SU-DHL-6 (cell line): Measurements from ENCODE around the gene ARMH3.

ENCODE experiments used
- H2AFZ ChIP-seq: fragments of 200-600 bp; sonication (generic); 2 replicates; pipeline ENCODE4 v1.6.1; 2014; ENCODE audit warnings: low read depth, mild to moderate bottlenecking, moderate library complexity, mixed read lengths, antibody characterized with exemption, low read length; ENCODE audit not compliant: severe bottlenecking
- H3F3A ChIP-seq: fragments of 200-600 bp; shearing (Covaris generic); 2 replicates; pipeline ENCODE4 v1.6.0; 2016; ENCODE audit warnings: antibody characterized with exemption, mild to moderate bottlenecking; ENCODE audit not compliant: insufficient read depth
- H3K27ac ChIP-seq: fragments of 200-600 bp; sonication (generic); 2 replicates; pipeline ENCODE4 v1.5.1; 2016; ENCODE audit warnings: low read depth, mild to moderate bottlenecking, low read length, moderate library complexity, mixed read lengths
- H3K27me3 ChIP-seq: fragments of 200-600 bp; sonication (generic), shearing (Covaris generic); 2 replicates; pipeline ENCODE4 v1.6.0; 2014; ENCODE audit warnings: mild to moderate bottlenecking, low read length
- H3K36me3 ChIP-seq: fragments of 200-600 bp; sonication (generic); 2 replicates; pipeline ENCODE4 v1.6.1; 2014; ENCODE audit warnings: mild to moderate bottlenecking, low read length, mixed read lengths
- H3K4me2 ChIP-seq: fragments of 300-600, 200-600 bp; shearing (Covaris generic), sonication (generic); 2 replicates; pipeline ENCODE4 v1.6.0; 2014; ENCODE audit warnings: low read length, low read depth, mild to moderate bottlenecking; ENCODE audit not compliant: poor library complexity, severe bottlenecking
- H3K4me3 ChIP-seq: fragments of 200-600 bp; sonication (generic); 2 replicates; pipeline ENCODE4 v1.5.1; 2014; ENCODE audit warnings: antibody characterized with exemption, low read length, mild to moderate bottlenecking, mixed read lengths; ENCODE audit not compliant: insufficient read depth, poor library complexity, severe bottlenecking
- H3K79me2 ChIP-seq: fragments of 200-600 bp; sonication (generic); 2 replicates; pipeline ENCODE4 v1.6.1; 2014; ENCODE audit warnings: mild to moderate bottlenecking, low read length, moderate library complexity; ENCODE audit not compliant: insufficient read depth
- H3K9ac ChIP-seq: fragments of 200-600 bp; sonication (generic); 2 replicates; pipeline ENCODE4 v1.7.0; 2014; ENCODE audit warnings: mild to moderate bottlenecking, low read length
- H3K9me2 ChIP-seq: fragments of 200-600 bp; sonication (generic); replicated peaks from 2 replicates; pipeline ENCODE4 v1.6.1; 2014; ENCODE audit warnings: low read length; ENCODE audit not compliant: insufficient read depth
- H3K9me3 ChIP-seq: fragments of 200-600 bp; sonication (generic); 2 replicates; pipeline ENCODE4 v1.6.1; 2014; ENCODE audit warnings: low read length, mixed read lengths; ENCODE audit not compliant: insufficient read depth
- H4K20me1 ChIP-seq: fragments of 200-600 bp; sonication (generic); 2 replicates; pipeline ENCODE4 v1.6.1; 2014; ENCODE audit warnings: low read depth, mild to moderate bottlenecking, antibody characterized with exemption, low read length, moderate library complexity, mixed read lengths
- EZH2phosphoT487 ChIP-seq: fragments of 200-600 bp; sonication (generic), shearing (Covaris generic); conservative IDR thresholded peaks from 2 replicates; pipeline ENCODE4 v1.6.1; 2018; ENCODE audit warnings: mild to moderate bottlenecking, antibody characterized with exemption, low read length, moderate library complexity, mixed read lengths
- TF ChIP-seq, protein P1 (sequence below): fragments of 200-600 bp; sonication (generic); IDR thresholded peaks from one replicate; pipeline ENCODE4 v1.5.1; 2017; ENCODE audit warnings: antibody characterized with exemption, mild to moderate bottlenecking, low read length, moderate library complexity; ENCODE audit not compliant: insufficient read depth, poor library complexity, severe bottlenecking

The ARMH3 gene

DNA sequence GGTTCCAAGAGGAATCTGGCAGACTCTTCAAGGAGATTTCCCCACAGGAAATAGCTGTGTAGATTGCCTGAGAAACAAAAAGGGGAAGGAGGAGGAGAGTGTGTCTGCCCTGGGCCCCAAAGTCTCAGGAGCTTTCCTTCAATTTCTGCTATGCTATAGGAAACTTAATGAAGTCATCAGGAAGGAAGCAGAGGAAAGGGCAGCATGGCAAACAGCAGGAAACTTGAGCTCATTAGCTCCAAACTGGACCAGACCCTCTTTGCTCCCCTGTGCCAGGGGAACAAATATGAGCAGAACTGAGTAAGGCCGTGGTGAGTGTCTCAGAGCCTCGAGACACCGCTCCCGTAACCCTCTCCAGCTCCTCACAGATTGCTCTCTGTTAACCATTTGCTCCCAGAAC lies 207.6 kb downstream of the ARMH3 start:
- H3K9me2 ChIP-seq = no peaks in the 10 kb centered on the region
- H4K20me1 ChIP-seq = no peaks in the 10 kb centered on the region
- no peak for TF ChIP-seq EZH2phosphoT487
- TF ChIP-seq, protein P1, sequence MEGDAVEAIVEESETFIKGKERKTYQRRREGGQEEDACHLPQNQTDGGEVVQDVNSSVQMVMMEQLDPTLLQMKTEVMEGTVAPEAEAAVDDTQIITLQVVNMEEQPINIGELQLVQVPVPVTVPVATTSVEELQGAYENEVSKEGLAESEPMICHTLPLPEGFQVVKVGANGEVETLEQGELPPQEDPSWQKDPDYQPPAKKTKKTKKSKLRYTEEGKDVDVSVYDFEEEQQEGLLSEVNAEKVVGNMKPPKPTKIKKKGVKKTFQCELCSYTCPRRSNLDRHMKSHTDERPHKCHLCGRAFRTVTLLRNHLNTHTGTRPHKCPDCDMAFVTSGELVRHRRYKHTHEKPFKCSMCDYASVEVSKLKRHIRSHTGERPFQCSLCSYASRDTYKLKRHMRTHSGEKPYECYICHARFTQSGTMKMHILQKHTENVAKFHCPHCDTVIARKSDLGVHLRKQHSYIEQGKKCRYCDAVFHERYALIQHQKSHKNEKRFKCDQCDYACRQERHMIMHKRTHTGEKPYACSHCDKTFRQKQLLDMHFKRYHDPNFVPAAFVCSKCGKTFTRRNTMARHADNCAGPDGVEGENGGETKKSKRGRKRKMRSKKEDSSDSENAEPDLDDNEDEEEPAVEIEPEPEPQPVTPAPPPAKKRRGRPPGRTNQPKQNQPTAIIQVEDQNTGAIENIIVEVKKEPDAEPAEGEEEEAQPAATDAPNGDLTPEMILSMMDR = no peak
- no peak overlapping the region for H3K9ac ChIP-seq
- no peaks in the 10 kb centered on the region for H3K9me3 ChIP-seq
- H3K27me3 ChIP-seq = no peaks in the 10 kb centered on the region
- no peaks in the 10 kb centered on the region for H3F3A ChIP-seq
- no peak overlapping the region for H3K27ac ChIP-seq
- H3K36me3 ChIP-seq = no peaks in the 10 kb centered on the region
- H3K79me2 ChIP-seq = no peaks in the 10 kb centered on the region
- H3K4me3 ChIP-seq = no peak overlapping the region
- no peak overlapping the region for H3K4me2 ChIP-seq
- no peak overlapping the region for H2AFZ ChIP-seq

DNA sequence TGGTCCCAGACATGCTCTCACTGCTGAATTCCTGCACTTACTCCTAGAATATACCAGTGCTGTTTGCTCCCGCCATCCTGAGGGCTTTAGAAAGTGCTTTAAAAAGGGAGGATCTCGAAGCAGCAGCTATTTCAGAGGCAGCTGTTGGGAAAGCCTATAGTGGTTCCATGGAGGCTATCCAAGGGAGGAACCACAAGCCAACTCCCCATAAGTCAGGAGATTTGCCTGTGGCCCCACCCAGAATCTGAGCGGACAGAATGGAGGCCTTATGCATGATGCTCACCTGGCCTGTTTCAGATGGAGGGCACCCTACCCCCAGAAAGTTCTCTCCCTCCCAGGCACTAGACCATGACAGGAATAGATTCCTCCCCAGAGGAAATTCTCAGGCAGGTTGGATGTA lies 210.1 kb downstream of the ARMH3 start:
- Histone ChIP-seq H3K36me3 (no peaks in the 10 kb centered on the region), H3F3A (peaks cover 6% of the 10 kb centered on the region; the same call in 1 of the 2 replicates), H3K4me2 (no peak overlapping the region), H3K27ac (no peak overlapping the region), H3K9me2 (no peaks in the 10 kb centered on the region), H4K20me1 (no peaks in the 10 kb centered on the region), H3K27me3 (no peaks in the 10 kb centered on the region), H3K79me2 (no peaks in the 10 kb centered on the region), H2AFZ (no peak overlapping the region), H3K9ac (no peak overlapping the region), H3K9me3 (no peaks in the 10 kb centered on the region), H3K4me3 (no peak overlapping the region)
- no peak for TF ChIP-seq EZH2phosphoT487
- TF ChIP-seq, protein P1 = no peak

DNA sequence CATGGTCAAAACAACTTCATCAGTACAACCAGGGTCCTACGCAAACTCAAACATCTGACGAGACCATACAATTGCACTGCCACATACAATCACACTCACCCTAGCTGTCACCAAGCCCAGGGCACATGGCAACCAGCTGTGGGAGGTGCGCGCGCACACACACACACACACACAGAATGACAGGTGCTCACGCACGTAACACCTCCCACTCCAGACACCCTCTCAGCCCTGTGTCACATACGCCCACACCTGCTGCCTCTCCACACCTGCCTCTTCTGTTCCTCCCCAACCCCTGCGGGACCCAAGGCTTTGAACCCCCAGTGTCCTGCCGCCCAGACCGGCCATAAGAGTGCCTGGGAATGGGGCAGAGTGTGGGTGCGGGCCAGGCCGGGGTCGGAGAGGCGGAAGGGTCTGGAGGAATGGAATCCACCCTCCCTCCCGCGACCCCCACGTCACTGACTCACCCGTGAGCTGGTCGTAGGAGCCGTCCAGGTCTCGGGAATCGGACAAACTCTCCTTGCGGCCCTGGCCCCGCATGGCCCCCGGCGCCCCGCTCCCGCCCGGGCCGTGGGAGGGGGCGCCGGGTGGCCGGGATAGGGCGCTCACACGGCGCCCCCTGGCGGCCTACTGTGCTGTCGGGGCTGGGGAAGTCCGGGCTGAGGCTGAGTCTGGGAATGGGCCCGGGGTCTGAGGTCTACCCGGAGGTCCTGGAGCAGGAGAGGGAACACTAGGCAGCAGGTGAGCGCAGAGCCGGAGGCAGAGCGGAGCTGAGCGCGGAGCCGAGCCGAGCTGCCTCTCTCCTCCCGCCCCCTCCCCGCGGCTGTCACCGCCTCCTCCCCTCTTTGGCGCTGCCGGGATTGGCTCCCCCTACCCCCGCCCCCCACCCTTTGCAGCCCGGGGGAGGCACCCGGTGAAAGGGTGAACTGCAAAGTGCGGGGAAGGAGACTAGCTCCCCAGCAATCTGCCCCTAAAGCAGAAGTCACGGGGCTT lies 212.6 kb downstream of the ARMH3 start, which contains the start of gene KCNIP2:
KCNIP2 (minus strand) TSS at position 769 of the 990 bp plus-strand sequence; CDS start at position 537, 232 bp downstream.
- peaks cover 6% of the 10 kb centered on the region; the same call in 1 of the 2 replicates for H3F3A ChIP-seq
- no peaks in the 10 kb centered on the region for H3K9me3 ChIP-seq
- H3K27ac ChIP-seq = no peak within 1 kb of the TSS
- no peaks in the 10 kb centered on the region for H3K36me3 ChIP-seq
- H3K9ac ChIP-seq = peak within 1 kb of the TSS; percentile 48
- H3K27me3 ChIP-seq = no peaks in the 10 kb centered on the region
- TF ChIP-seq, protein P1 = peak; percentile 94
- TF ChIP-seq EZH2phosphoT487 = no peak
- H4K20me1 ChIP-seq = no peaks in the 10 kb centered on the region
- peak within 1 kb of the TSS; percentile 54 for H3K4me3 ChIP-seq
- peak within 1 kb of the TSS; percentile 36 for H2AFZ ChIP-seq
- H3K79me2 ChIP-seq = no peaks in the 10 kb centered on the region
- peak within 1 kb of the TSS; percentile 58 for H3K4me2 ChIP-seq
- no peaks in the 10 kb centered on the region for H3K9me2 ChIP-seq
